Panc1 (cell line): ENCODE data around the gene CFAP20DC. TPM values are rescaled to one million over a fixed set of nuclear protein-coding genes. Genes with fewer than 3 reads are reported as not detected.

Experiments used
- ATAC-seq: fragments of 200-7000 bp; cut with Tn5 transposase; 2 replicates; pipeline ENCODE4 v1.9.1; 2020; ENCODE audit warnings: mild to moderate bottlenecking, moderate library complexity
- BruUV-seq: library from RNA; stranded (reverse); fragments of 400-500 nt; replicated peaks from 2 replicates; lab custom pipeline; 2021; lab: Mats Ljungman, UMichigan
- CTCF ChIA-PET: fragments of 300-600 bp; sonication (Branson Sonifier 250); formaldehyde crosslinking; loops from one replicate; lab custom pipeline; 2022; ENCODE audit warnings: antibody characterized with exemption; lab: Charles Lee
- POLR2A ChIA-PET: fragments of 300-600 bp; sonication (Branson Sonifier 250); formaldehyde crosslinking; loops from one replicate; lab custom pipeline; 2022; ENCODE audit warnings: antibody characterized with exemption; lab: Charles Lee
- DNase-seq: peaks from one replicate; pipeline ENCODE4 v3.0.0-alpha.2; 2010; ENCODE audit warnings: low read depth, low spot score
- H3K27ac ChIP-seq: 2 replicates; pipeline ENCODE4 v1.5.1; 2011; ENCODE audit warnings: mild to moderate bottlenecking, low read length, inconsistent platforms
- H3K27me3 ChIP-seq: fragments of 200-500 bp; sonication (Bioruptor generic); 2 replicates; pipeline ENCODE4 v1.6.0; 2014; ENCODE audit warnings: low read length, inconsistent platforms; ENCODE audit not compliant: control insufficient read depth, insufficient read depth
- H3K36me3 ChIP-seq: fragments of 200-500 bp; sonication (Bioruptor generic); 2 replicates; pipeline ENCODE4 v1.5.1; 2014; ENCODE audit warnings: inconsistent platforms, mild to moderate bottlenecking, low read length, moderate library complexity; ENCODE audit not compliant: control insufficient read depth, insufficient read depth
- H3K4me1 ChIP-seq: 2 replicates; pipeline ENCODE4 v1.5.1; 2011; ENCODE audit warnings: inconsistent platforms, mild to moderate bottlenecking, low read length, moderate library complexity; ENCODE audit not compliant: control insufficient read depth, insufficient read depth
- H3K4me3 ChIP-seq, 2 experiments: 2 replicates each; pipeline ENCODE4 v1.5.1; 2011 to 2012; ENCODE audit warnings: low read depth in 2 of 2, low read length in 2 of 2, mild to moderate bottlenecking in 2 of 2, inconsistent platforms in 1 of 2, moderate library complexity in 1 of 2
- H3K9me3 ChIP-seq: fragments of 200-500 bp; sonication (Bioruptor generic); 2 replicates; pipeline ENCODE4 v1.5.1; 2014; ENCODE audit warnings: low read depth, mild to moderate bottlenecking, inconsistent platforms, low read length, moderate library complexity; ENCODE audit not compliant: control insufficient read depth, insufficient read depth
- POLR2AphosphoS5 ChIP-seq: IDR thresholded peaks from 2 replicates; pipeline ENCODE4 v1.6.1; 2012; ENCODE audit warnings: mild to moderate bottlenecking, low read depth, low read length, moderate library complexity
- SIN3A ChIP-seq: IDR thresholded peaks from 2 replicates; pipeline ENCODE4 v1.6.1; 2012; ENCODE audit warnings: low read depth, mild to moderate bottlenecking, low read length, moderate library complexity, borderline replicate concordance; ENCODE audit not compliant: insufficient read depth
- TCF7L2 ChIP-seq: IDR thresholded peaks from 2 replicates; pipeline ENCODE4 v1.6.1; 2011; ENCODE audit warnings: mild to moderate bottlenecking, low read depth, low read length, inconsistent platforms
- in situ Hi-C: cut with HindIII; loops from 2 replicates; pipeline ENCODE4 v1.10.0; 2016; ENCODE audit warnings: low sequenced_read_pairs, low pct_unique_long_range_greater_than_20kb
- intact Hi-C: fragments of 100-400 bp; cut with micrococcal nuclease; formaldehyde crosslinking; loops from one replicate; pipeline ENCODE4 v1.10.0; 2022; ENCODE audit not compliant: unreplicated experiment
- total RNA-seq: library from RNA; stranded (reverse); gene quantifications from one replicate; pipeline ENCODE4 v1.2.1, GENCODE V29; 2021; ENCODE audit not compliant: unreplicated experiment
- TF ChIP-seq, protein P1 (sequence below): fragments of 450-650 bp; IDR thresholded peaks from 2 replicates; pipeline ENCODE4 v1.5.1; 2017; ENCODE audit warnings: mild to moderate bottlenecking
- TF ChIP-seq, protein P2 (sequence below), 2 experiments: IDR thresholded peaks; 2 replicates each; pipeline ENCODE4 v1.6.1; 2011 to 2012; ENCODE audit warnings: low read depth in 2 of 2, control low read depth in 1 of 2, low read length in 1 of 2, mild to moderate bottlenecking in 1 of 2, moderate library complexity in 1 of 2; ENCODE audit not compliant: insufficient read depth in 1 of 2

Gene CFAP20DC
- total RNA-seq, 1 experiment from 2014 or later = 4.0 TPM

DNA sequence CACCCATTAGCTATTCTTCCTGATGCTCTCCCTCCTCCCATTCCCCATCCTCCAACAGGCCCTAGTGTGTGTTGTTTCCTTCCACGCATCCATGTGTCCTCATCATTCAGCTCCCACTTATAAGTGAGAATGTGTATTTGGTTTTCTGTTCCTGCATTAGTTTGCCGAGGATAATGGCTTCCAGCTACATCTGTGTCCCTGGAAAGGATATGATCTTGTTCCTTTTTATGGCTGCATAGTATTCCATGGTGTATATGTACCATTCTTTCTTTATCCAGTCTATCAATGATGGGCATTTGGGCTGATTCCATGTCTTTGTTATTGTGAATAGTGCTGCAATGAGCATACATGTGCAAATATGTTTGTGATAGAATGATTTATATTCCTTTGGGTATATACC, 56.3 kb downstream of the CFAP20DC start:
- CTCF ChIA-PET = no interaction called here
- intact Hi-C loops = no loop called here
- in situ Hi-C loops = no loop called here

DNA sequence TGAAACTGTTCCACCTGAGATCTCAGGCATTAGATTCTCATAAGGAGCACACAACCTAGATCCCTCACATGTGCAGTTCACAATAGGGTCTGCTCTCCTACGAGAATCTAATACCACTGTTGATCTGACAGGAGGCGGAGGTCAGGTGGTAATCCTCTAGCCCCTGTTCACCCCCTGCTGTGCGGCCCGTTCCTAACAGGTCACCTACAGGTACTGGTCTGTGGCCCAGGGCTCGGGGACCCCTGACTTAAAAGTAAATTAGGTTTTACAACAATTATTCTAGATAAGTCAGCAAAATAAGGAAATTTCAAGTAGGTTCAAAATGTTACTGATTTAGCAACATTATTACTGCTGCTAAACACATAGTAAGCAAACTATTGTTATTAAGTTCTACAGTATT, 58.2 kb downstream of the CFAP20DC start:
- no peak for ATAC-seq
- H3K4me1 ChIP-seq = no peaks in the 10 kb centered on the region
- no peak overlapping the region for H3K4me3 ChIP-seq
- CTCF ChIA-PET = no interaction called here
- in situ Hi-C loops = no loop called here
- TF ChIP-seq, protein P1, sequence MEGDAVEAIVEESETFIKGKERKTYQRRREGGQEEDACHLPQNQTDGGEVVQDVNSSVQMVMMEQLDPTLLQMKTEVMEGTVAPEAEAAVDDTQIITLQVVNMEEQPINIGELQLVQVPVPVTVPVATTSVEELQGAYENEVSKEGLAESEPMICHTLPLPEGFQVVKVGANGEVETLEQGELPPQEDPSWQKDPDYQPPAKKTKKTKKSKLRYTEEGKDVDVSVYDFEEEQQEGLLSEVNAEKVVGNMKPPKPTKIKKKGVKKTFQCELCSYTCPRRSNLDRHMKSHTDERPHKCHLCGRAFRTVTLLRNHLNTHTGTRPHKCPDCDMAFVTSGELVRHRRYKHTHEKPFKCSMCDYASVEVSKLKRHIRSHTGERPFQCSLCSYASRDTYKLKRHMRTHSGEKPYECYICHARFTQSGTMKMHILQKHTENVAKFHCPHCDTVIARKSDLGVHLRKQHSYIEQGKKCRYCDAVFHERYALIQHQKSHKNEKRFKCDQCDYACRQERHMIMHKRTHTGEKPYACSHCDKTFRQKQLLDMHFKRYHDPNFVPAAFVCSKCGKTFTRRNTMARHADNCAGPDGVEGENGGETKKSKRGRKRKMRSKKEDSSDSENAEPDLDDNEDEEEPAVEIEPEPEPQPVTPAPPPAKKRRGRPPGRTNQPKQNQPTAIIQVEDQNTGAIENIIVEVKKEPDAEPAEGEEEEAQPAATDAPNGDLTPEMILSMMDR = no peak
- no peak for TF ChIP-seq SIN3A
- no peak for TF ChIP-seq POLR2AphosphoS5
- TF ChIP-seq, protein P2, sequence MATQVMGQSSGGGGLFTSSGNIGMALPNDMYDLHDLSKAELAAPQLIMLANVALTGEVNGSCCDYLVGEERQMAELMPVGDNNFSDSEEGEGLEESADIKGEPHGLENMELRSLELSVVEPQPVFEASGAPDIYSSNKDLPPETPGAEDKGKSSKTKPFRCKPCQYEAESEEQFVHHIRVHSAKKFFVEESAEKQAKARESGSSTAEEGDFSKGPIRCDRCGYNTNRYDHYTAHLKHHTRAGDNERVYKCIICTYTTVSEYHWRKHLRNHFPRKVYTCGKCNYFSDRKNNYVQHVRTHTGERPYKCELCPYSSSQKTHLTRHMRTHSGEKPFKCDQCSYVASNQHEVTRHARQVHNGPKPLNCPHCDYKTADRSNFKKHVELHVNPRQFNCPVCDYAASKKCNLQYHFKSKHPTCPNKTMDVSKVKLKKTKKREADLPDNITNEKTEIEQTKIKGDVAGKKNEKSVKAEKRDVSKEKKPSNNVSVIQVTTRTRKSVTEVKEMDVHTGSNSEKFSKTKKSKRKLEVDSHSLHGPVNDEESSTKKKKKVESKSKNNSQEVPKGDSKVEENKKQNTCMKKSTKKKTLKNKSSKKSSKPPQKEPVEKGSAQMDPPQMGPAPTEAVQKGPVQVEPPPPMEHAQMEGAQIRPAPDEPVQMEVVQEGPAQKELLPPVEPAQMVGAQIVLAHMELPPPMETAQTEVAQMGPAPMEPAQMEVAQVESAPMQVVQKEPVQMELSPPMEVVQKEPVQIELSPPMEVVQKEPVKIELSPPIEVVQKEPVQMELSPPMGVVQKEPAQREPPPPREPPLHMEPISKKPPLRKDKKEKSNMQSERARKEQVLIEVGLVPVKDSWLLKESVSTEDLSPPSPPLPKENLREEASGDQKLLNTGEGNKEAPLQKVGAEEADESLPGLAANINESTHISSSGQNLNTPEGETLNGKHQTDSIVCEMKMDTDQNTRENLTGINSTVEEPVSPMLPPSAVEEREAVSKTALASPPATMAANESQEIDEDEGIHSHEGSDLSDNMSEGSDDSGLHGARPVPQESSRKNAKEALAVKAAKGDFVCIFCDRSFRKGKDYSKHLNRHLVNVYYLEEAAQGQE (IDR thresholded peaks at IDR 0.05; ENCODE audit: insufficient read depth in 1 of 2, low read depth in 2 of 2, low read length in 1 of 2) = no peak
- no peak for TF ChIP-seq TCF7L2
- no peak for DNase-seq
- H3K27me3 ChIP-seq = no peaks in the 10 kb centered on the region
- no peaks in the 10 kb centered on the region for H3K9me3 ChIP-seq
- H3K27ac ChIP-seq = no peak overlapping the region
- POLR2A ChIA-PET = no interaction called here
- BruUV-seq = no TSS peak
- intact Hi-C loops = no loop called here
- no peaks in the 10 kb centered on the region for H3K36me3 ChIP-seq

More for the DNA sequence above, 56.3 kb downstream of the CFAP20DC start:
- no TSS peak for BruUV-seq
- TF ChIP-seq, protein P1 = no peak
- Histone ChIP-seq H3K27ac (no peak overlapping the region), H3K4me3 (no peak overlapping the region), H3K9me3 (no peaks in the 10 kb centered on the region), H3K27me3 (no peaks in the 10 kb centered on the region), H3K36me3 (no peaks in the 10 kb centered on the region), H3K4me1 (no peaks in the 10 kb centered on the region)
- POLR2A ChIA-PET = no interaction called here
- DNase-seq (no peak), ATAC-seq (no peak)

DNA sequence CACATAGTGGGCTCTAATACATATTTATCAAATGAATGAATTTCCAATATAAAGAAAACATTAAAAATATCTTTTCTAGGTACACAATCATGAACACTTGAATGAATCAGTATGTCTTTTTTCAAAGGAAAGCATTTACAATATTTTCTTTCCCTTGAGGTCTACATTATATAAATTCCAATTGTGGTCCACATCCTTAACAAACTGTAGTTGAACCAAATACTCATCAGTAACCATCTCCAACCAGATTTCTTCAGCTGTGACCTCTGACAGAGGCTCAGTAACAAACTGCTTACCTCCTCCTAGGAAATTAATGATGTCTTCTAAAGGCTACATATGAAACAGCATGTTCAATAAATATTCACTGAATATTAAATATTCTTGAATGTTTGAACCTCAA, 58.8 kb downstream of the CFAP20DC start:
- intact Hi-C loops = no loop called here
- no peak for TF ChIP-seq POLR2AphosphoS5
- TF ChIP-seq, protein P2 (IDR thresholded peaks at IDR 0.05; ENCODE audit: insufficient read depth in 1 of 2, low read depth in 2 of 2, low read length in 1 of 2) = no peak
- no peak for TF ChIP-seq SIN3A
- TF ChIP-seq TCF7L2 = no peak
- TF ChIP-seq, protein P1 = no peak
- ATAC-seq = no peak
- DNase-seq = no peak
- in situ Hi-C loops = no loop called here
- BruUV-seq = no TSS peak
- no peaks in the 10 kb centered on the region for H3K27me3 ChIP-seq
- H3K36me3 ChIP-seq = no peaks in the 10 kb centered on the region
- H3K4me3 ChIP-seq = no peak overlapping the region
- H3K4me1 ChIP-seq = no peaks in the 10 kb centered on the region
- H3K9me3 ChIP-seq = no peaks in the 10 kb centered on the region
- no peak overlapping the region for H3K27ac ChIP-seq
- ChIA-PET POLR2A (no interaction called here), CTCF (no interaction called here)
